HG03060 (cell line): ENCODE results near the gene RB1.
"Not testable (repeated sequence)": the region's sequence is repeated elsewhere in the genome, so short reads cannot be mapped to it uniquely, and the experiment has no call there.

Experiments
- ATAC-seq: cut with Tn5 transposase; IDR thresholded peaks from one replicate; pipeline ENCODE4 v1.9.1; 2021; ENCODE audit warnings: low read depth, moderate number of reproducible peaks; ENCODE audit not compliant: unreplicated experiment

The RB1 gene

DNA sequence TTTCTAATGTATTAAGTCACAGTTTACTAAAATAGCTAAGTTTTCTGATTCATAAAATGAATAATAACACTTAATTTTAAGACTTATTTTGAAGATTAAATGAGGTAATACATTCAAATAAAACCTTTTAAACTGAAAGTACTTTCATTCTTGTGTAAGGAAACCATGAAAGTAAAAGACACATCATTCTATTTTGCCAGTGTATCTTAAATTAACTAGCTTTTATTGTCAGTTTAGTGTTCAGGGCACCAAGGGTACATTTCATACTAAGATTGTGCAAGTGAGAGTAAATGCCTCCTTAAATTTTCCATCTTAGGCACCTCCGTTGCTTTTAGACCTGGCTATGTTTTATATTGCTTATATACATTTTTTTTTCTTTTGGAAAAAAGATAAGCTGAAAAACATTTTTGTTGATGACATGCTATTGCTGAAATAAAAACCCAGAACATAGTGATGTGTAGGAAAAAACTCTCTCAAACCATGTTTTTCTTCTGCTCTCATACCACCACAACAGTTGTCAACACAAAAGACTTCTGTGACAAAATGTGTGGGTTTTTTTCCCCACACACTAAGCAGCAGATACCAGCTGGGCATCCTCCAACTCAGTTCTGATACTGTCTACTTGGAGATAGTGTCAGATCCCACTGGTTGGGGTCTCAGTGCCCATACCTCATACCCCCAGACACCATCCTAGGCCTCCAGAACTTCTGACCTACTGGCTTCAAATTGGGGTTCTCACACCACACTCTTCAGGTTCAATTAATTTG is 140.1 kb downstream of the RB1 start:
- no peak for ATAC-seq

- ATAC-seq: no peak
Observed at GRCh38 chr13:48446464-48446863, 142.9 kb downstream of the RB1 start.

DNA sequence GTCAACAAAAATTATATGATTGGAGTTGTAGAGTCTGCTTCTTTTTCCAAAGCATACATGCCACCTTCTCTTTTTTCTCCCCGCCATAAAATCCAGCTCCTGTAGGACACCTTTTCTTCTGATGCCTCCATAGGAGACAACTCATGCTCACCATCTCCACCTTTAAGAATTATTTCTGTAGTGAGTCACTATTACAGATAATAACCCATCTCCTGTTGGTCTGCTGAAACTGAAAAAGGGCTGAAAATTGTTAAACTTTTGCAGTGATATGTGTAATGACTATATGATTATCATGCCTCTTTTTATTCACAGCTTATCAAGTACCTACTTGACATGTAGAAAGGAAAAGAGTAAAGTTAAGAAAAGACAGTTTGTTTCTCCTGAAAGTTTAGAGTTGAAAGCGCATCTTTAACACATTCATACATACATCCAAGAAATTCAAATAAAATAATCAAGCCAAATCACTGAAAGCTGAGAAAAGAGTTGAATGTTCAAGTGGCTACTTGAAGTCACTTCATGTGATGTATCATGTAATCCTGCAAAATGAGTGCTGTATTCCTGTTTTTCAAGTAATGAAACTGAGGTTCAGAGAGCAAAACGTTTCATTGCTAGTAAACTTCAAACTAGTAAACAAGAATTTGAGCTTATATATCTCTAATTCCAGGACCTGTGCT is 144.9 kb downstream of the RB1 start:
- no peak for ATAC-seq

- no peak for ATAC-seq
Observed at GRCh38 chr13:48448959-48449614, 145.5 kb downstream of the RB1 start.

- ATAC-seq: no peak
Observed at GRCh38 chr13:48449656-48450055, 146.1 kb downstream of the RB1 start.

GRCh38 chr13:48451196-48451595 is 147.6 kb downstream of the RB1 start:
- ATAC-seq: not testable (repeated sequence)

DNA sequence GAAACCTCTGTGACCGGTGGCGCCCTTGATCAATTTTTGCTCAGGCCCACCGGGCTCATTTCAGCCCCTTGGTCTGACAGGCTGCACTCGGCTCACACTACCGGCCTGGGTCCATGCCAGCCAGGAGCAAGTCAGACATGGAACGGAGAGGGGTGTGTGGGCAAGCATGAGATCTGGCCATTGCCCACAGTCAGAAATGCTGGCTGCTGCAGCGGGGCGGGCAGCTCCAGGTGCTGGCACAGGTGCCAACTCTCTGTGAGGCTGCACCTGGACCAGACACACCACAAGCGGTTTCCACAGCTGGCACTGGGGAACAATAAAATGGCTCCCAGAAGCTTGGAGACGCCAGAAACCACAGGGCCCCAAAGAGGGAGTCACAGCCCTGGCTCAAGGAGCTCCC is 153.0 kb downstream of the RB1 start:
- ATAC-seq: no peak

DNA sequence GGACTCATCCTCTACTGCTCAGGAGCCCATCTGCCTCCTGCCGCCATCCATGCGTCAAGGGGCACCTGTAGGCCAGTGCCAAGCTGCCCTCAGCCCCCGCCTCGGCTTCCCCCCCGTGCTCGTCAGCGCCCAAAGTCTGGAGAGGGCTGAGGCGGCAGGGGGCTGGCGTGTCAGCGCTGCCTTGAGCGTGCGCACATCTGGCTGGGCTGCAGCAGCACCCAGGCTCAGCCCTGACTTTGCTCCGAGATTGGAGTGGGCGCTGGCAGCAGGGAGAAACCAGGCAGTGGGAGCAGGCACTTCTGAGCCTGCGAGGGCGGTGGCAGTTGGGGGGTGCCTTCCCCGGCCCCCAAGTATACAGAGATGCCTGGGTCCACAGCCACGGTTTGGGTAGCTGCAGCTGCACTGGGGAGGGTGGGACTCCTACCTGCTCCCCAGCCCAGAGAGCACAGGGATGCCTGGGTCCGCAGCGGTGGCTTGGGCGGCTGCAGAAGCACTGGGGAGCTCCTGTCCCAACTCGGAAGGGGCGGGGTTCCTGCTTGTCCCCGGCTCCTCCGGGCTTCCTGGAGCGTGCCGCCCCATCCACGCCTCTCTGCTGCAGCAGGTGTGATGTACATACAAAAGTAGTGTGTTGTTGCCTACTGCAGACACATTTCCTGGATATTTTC is 154.2 kb downstream of the RB1 start:
- no peak for ATAC-seq

DNA sequence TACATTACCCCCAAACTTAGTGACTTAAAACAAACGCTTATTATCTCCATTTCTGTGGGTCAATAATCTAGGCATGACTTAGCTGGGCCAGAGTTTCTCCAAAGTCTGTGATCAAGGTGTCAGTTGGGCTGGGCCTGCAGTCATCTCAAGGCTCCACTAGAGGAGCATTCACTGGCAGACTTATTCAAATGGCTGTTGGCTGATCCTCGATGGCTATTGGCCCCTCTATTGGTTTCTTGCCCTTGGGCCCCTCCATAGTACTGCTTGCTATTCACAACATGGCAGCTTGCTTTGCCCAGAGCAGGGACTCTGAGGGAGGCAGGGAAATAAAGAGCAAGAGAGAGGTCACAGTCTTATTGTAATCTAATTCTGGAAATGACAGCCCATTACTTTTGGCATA is 171.7 kb downstream of the RB1 start:
- no peak for ATAC-seq

DNA sequence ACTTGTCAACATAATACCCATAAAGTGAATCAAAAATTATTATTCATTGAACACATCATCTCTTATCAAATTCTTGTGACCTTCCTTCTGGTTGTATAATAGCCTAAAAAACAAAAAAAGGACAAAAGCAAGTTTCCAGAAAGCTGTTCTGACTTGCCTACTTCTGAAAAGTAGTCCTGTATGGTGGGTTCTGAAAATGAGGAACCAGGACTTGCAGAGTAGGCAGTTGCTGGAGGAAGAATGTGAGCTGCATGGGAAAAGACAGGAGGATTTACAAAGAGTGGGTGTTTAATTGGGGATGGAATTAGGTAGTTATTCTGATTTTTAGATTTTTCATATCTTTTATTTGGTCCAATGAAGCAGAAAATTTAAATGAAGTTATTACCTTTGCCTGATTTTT is 172.7 kb downstream of the RB1 start:
- ATAC-seq: no peak

DNA sequence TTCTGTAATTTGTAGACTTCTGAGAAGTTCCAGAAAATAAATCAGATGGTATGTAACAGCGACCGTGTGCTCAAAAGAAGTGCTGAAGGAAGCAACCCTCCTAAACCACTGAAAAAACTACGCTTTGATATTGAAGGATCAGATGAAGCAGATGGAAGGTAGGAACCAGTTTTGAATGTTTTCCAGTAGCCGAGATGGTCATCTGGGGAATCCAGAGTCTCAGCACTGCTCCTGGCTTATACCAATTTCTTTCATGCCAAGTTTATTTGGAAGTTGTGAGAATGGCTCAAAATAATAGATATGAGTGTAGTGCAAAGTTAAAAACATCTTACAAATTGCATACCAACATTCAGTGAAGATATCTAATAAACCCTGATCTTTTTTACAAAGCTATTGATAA is 173.1 kb downstream of the RB1 start:
- ATAC-seq: no peak

GRCh38 chr13:48477191-48477855 is 173.8 kb downstream of the RB1 start:
- ATAC-seq: no peak

DNA sequence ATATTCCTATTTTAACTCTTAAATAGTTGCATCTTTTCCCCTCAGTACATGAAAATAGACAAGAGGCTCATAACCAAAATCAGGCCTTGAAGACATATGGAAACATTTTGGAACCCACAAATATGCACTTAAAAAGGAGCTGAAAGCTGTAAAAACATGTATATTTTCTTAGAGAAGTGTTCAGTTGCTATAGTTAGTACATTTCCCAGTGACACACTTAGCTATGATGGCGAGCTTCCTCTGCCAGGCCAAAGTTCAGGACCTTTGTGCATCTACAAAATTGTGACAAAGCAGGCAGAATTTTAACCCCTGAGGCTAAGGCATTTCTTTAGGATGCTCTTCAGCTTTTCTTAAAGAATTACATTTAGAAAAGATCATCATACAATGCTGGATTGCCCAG is 174.8 kb downstream of the RB1 start:
- no peak for ATAC-seq

DNA sequence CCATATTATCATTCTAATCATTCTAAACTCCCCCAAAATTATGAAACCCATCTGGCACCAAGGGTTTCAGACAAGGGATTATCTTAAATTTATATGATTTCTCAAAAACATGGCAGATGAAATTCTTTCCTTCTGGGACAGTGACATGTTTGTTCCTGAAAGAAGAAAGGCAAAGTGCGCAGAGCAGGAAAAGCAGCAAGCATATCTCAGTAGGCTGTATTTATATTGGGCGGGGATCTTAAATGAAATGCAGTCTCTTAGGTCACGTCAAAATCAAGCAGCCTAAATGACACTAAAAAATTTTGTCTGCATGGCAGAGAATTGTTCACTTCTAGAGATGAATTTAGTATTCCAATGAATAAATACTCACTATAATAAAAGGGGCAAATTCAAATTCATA is 180.0 kb downstream of the RB1 start:
- no peak for ATAC-seq

DNA sequence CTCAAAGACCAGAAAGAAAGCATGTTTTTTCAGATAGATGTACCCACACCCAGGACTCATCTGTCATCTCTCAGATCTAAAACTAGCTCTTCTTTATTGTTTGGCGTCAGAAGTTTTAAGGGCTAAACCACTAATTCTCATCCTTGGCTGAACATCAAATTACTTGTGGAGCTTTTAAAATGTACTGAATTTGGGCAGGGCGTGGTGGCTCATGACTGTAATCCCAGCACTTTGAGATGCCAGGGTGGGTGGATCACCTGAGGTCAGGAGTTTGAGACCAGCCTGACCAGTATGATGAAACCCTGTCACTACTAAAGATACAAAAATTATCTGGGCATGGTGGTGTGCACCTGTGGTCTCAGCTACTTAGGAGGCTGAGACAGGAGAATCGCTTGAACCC is 181.9 kb downstream of the RB1 start:
- no peak for ATAC-seq

DNA sequence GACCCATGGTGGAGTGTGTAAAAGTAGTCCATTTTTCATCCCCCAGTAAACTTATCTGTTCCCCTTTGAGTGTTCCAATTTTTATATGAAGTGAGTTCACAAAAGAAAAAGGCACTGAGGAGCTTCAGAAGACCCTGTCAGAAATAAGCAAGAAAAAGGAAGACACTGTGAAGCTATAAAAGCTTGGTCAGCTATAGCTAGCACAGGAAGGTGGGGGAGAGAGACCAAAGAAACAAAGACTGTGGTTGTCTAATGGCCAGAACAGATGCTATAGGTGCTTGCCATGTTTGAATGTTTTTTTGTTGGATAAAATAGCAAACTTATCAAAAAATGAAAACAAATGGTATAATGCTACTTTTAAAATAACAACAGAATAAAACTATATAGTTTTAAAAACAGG is 182.8 kb downstream of the RB1 start:
- no peak for ATAC-seq

- no peak for ATAC-seq
Observed at GRCh38 chr13:48486836-48487235, 183.3 kb downstream of the RB1 start.

GRCh38 chr13:48487968-48488367 is 184.4 kb downstream of the RB1 start:
- no peak for ATAC-seq

GRCh38 chr13:48488995-48489394 is 185.4 kb downstream of the RB1 start:
- ATAC-seq: no peak

- no peak for ATAC-seq
Observed at GRCh38 chr13:48489666-48490065, 186.1 kb downstream of the RB1 start.

GRCh38 chr13:48490241-48490640 is 186.7 kb downstream of the RB1 start:
- ATAC-seq: no peak
